ENCODE data around the gene SV2B.

Gene SV2B

GRCh38 chr15:91146728-91147127 is 46.7 kb downstream of the SV2B start:
- no peak for TF ChIP-seq CTCF (conservative IDR thresholded peaks at IDR 0.05; ENCODE audit: low read length)
- DNase-seq (ENCODE audit: low read depth): no peak

GRCh38 chr15:91148243-91148642 is 48.2 kb downstream of the SV2B start:
- H3K4me3 ChIP-seq (ENCODE audit: low read length): no peak overlapping the region
- TF ChIP-seq CTCF (conservative IDR thresholded peaks at IDR 0.05; ENCODE audit: low read length): no peak
- no peak for DNase-seq (ENCODE audit: low read depth)

More at GRCh38 chr15:91146728-91147127, 46.7 kb downstream of the SV2B start:
- no peak overlapping the region for H3K4me3 ChIP-seq (ENCODE audit: low read length)

GRCh38 chr15:91150502-91151160 is 50.6 kb downstream of the SV2B start:
- no peak for DNase-seq (ENCODE audit: low read depth)
- no peak for TF ChIP-seq CTCF (conservative IDR thresholded peaks at IDR 0.05; ENCODE audit: low read length)

GRCh38 chr15:91151781-91152563 is 51.9 kb downstream of the SV2B start:
- TF ChIP-seq CTCF (conservative IDR thresholded peaks at IDR 0.05; ENCODE audit: low read length): no peak
- no peak overlapping the region for H3K4me3 ChIP-seq (ENCODE audit: low read length)
- DNase-seq (ENCODE audit: low read depth): no peak

More at GRCh38 chr15:91150502-91151160, 50.6 kb downstream of the SV2B start:
- H3K4me3 ChIP-seq (ENCODE audit: low read length): no peak overlapping the region

- no peak for DNase-seq (ENCODE audit: low read depth)
- TF ChIP-seq CTCF (conservative IDR thresholded peaks at IDR 0.05; ENCODE audit: low read length): no peak
- H3K4me3 ChIP-seq (ENCODE audit: low read length): no peak overlapping the region
Observed at GRCh38 chr15:91152896-91153581, 53.0 kb downstream of the SV2B start.

GRCh38 chr15:91153954-91154353 is 53.9 kb downstream of the SV2B start:
- DNase-seq (ENCODE audit: low read depth): no peak
- TF ChIP-seq CTCF (conservative IDR thresholded peaks at IDR 0.05; ENCODE audit: low read length): no peak
- no peak overlapping the region for H3K4me3 ChIP-seq (ENCODE audit: low read length)

Data from AG10803 (cell line).